C4-2B (cell line): ENCODE results near the gene DCTN3.

Source experiments
- H3K27ac ChIP-seq: fragments of 450-650 bp; 2 replicates; pipeline ENCODE4 v1.5.1; 2017
- ZFX ChIP-seq: fragments of 450-650 bp; IDR thresholded peaks from 2 replicates; pipeline ENCODE4 v1.6.1; 2017
- TF ChIP-seq, protein P1 (sequence below): fragments of 450-650 bp; conservative IDR thresholded peaks from 2 replicates; pipeline ENCODE4 v1.5.1; 2017; ENCODE audit warnings: mild to moderate bottlenecking

DCTN3 gene

GRCh38 chr9:34573599-34574325, 46.5 kb downstream of the DCTN3 start:
- no peak overlapping the region for H3K27ac ChIP-seq
- TF ChIP-seq ZFX, result no peak
- TF ChIP-seq, protein P1, sequence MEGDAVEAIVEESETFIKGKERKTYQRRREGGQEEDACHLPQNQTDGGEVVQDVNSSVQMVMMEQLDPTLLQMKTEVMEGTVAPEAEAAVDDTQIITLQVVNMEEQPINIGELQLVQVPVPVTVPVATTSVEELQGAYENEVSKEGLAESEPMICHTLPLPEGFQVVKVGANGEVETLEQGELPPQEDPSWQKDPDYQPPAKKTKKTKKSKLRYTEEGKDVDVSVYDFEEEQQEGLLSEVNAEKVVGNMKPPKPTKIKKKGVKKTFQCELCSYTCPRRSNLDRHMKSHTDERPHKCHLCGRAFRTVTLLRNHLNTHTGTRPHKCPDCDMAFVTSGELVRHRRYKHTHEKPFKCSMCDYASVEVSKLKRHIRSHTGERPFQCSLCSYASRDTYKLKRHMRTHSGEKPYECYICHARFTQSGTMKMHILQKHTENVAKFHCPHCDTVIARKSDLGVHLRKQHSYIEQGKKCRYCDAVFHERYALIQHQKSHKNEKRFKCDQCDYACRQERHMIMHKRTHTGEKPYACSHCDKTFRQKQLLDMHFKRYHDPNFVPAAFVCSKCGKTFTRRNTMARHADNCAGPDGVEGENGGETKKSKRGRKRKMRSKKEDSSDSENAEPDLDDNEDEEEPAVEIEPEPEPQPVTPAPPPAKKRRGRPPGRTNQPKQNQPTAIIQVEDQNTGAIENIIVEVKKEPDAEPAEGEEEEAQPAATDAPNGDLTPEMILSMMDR, result no peak

DNA sequence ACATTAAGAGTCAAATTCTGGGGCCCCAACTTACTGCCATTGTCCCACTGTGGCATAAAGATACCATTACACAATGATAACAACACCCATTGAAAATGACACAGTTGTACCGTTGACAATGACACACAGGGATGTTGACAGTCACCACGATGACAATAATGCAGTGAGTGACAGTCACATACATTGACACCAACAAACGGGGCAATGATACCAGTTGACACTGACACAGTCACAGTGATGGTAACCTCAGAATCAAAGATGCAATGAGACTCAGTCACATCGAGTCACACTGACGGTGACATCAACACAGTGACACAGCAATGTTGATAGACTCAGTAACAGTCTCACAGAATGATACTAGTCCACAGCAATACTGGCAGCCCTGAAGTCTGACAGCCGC, 47.7 kb downstream of the DCTN3 start:
- no peak for TF ChIP-seq ZFX
- TF ChIP-seq, protein P1, result no peak
- H3K27ac ChIP-seq, result no peak overlapping the region

GRCh38 chr9:34572092-34572491, 48.2 kb downstream of the DCTN3 start:
- TF ChIP-seq, protein P1, result no peak
- TF ChIP-seq ZFX, result no peak
- H3K27ac ChIP-seq, result no peak overlapping the region

DNA sequence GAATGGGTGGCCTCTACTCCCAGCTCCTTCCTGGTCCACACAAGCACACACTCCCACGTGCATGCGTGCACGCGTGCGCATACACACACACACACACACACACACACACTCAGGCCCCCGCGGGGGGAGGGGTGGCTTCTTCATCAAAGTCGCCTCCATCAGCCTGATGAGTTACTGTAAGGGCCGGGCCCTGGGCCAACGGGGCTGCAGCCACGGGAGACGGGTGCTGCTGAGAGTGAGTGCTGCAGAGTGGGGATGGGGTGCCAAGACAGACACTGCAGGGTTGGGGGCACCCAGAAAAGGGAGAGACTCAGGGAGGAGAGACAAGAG, 48.8 kb downstream of the DCTN3 start:
- no peak for TF ChIP-seq ZFX
- TF ChIP-seq, protein P1, result no peak
- H3K27ac ChIP-seq, result no peak overlapping the region

DNA sequence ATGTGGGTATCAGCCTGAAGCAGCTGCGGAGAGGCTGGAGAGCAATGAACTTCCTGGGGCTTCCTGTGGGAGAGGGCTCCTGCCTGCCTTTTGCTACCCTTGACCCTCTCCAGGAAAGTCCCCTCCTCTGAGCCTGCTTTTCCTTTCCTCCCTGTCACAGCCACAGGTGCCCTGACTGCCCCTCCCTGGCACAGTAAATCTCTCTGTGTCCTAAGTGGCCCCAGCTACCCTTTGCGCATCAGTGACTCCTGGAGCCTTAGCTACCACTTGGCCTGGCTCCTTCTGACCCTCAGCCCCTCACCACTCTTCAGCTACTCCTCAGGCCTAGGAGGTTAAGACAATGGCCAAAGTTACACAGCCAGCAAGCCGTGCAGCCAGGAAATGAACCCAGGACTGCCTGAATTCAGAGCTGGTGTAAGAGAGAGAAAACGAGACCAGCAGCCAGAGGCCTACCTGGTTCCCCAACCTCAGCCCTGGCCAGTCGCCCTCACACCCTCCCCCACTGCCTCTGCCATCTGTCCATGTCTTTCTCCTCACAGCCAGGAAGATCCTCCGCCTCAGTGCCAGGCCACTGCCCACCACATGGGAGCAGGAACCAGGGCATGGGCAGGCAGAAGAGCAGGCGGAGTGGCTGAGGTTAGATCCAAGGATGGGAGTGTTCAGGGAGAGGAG, 49.4 kb downstream of the DCTN3 start:
- H3K27ac ChIP-seq, result no peak overlapping the region
- no peak for TF ChIP-seq ZFX
- TF ChIP-seq, protein P1, result no peak

DNA sequence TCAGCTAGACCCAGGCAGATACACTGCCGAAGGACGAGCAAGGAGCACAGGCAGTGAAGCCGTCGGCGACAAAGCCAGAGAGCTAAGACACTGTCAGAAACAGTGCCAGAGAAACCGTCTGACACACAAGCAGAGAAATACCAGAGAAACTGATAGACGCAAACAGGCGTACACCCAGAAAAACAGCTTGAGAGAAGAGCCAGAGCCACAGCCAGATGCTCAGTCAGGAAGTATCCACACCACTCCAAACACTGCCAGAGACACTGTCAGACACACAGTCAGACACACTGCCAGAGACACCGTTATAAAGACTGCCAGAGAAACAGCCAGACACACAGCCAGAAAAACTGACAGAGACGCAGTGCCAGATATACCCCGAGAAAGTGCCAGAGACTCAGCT, 49.9 kb downstream of the DCTN3 start:
- H3K27ac ChIP-seq, result no peak overlapping the region
- TF ChIP-seq, protein P1, result no peak
- TF ChIP-seq ZFX, result no peak

- H3K27ac ChIP-seq, result no peak overlapping the region
- TF ChIP-seq, protein P1, result no peak
- no peak for TF ChIP-seq ZFX
Measured at GRCh38 chr9:34568774-34569173, 51.5 kb downstream of the DCTN3 start.
